ENCODE data around the gene ZNF397.
"Not testable (repeated sequence)": the region's sequence is repeated elsewhere in the genome, so short reads cannot be mapped to it uniquely, and the experiment has no call there.

ZNF397 gene

GRCh38 chr18:35240664-35241447 lies at the start of gene ZNF397:
Gene ZNF397, plus strand, starts transcription at chr18:35241034. Its CDS starts 1,437 bp downstream, at chr18:35242471.
- DNase-seq, result peak; percentile 96

- DNase-seq, result no peak
Observed at GRCh38 chr18:35191698-35192025, 49.2 kb upstream of the ZNF397 start.

DNA sequence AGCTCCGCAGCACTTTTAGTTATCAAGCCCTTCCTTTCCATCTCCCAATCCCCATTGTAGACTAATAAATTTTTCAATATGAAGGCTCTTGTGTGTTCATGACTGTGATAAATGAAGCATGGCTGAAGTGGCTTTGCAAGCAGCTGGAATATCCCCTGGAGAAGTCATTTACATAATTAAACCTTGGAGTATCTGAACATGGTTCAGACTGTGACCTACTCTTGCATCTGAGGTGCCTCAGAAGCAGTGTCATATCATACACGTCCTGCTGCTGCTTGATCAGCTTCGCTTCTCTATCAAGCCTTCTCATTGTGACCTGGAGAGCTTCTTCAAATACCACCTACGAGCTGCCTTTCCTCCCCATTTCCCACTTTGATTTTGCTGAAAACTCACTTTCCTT lies 48.4 kb upstream of the ZNF397 start:
- DNase-seq, result no peak

DNA sequence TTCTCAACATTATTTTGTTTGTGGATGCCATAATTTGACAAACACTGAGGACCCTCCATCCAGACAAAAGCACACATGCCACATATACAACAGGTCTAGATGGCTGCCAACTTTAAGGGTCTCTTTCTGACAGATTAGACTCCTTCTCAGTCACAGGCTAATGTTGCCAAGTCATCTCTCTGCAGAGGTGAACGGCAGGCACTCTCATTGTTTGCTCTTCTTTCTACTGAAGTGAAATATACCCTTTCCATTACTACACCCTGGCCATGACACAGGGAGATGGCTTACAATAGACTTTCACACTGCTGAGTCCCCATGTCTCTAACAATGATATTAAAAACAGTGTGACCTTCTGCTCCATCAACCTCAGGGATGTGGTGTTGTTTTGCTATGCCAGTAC lies 47.5 kb upstream of the ZNF397 start:
- no peak for DNase-seq

- no peak for DNase-seq
Observed at GRCh38 chr18:35197296-35197695, 43.5 kb upstream of the ZNF397 start.

- no peak for DNase-seq
Observed at GRCh38 chr18:35201256-35201931, 39.4 kb upstream of the ZNF397 start.

DNA sequence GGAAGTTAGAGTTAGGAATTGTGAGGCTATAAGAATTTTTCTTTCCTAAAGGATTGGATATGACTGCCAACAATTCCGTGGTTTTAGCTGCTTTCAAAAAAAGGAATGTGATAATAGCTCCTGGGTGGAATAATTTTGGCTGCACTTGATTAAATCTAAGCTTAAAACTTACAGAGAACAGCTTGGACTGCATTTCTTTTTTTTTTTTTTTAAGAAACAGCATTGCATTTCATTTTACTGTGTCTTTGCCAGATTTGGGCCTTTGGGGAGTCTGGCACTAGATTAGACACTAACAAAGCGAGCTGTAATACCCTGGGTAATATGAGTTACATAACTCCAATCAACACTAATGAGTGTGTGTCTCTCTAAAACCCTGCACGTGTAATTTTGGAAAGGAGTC lies 37.8 kb upstream of the ZNF397 start:
- no peak for DNase-seq

DNA sequence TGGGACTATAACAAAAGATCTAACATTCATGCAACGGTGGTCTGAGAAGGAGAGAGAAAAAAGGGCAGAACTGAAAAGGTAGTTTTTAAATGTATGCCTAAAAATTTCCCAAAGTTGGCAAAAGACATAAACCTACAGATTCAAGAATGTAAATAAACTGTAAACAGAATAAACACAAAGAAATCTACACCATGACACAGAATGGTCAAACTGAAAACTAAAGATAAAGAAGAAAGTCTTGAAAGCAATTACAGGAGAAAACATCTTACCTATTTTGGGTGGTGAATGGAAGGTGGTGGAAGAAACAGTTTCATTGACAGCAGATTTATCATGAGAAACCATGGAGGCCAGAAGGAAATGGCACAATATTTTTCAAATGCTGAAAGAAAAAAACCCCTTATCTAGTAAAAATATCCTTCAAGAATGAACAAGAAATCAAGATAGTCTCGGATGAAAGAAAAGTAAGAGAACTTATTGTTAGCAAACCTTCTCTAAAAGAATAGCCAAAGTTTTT lies 35.6 kb upstream of the ZNF397 start:
- no peak for DNase-seq

DNA sequence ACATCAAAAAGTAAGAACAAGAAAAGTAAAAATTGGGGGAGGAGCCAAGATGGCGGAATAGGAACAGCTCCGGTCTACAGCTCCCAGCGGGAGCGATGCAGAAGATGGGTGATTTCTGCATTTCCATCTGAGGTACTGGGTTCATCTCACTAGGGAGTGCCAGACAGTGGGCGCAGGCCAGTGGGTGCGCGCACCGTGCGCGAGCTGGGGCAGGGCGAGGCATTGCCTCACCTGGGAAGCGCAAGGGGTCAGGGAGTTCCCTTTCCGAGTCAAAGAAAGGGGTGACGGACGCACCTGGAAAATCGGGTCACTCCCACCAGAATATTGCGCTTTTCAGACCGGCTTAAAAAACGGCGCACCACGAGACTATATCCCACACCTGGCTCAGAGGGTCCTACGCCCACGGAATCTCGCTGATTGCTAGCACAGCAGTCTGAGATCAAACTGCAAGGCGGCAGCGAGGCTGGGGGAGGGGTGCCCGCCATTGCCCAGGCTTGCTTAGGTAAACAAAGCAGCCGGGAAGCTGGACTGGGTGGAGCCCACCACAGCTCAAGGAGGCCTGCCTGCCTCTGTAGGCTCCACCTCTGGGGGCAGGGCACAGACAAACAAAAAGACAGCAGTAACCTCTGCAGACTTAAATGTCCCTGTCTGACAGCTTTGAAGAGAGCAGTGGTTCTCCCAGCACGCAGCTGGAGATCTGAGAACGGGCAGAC lies 34.9 kb upstream of the ZNF397 start:
- not testable (repeated sequence) for DNase-seq

- DNase-seq, result no peak
Observed at GRCh38 chr18:35215026-35215425, 25.8 kb upstream of the ZNF397 start.

- DNase-seq, result not testable (repeated sequence)
Observed at GRCh38 chr18:35216611-35217010, 24.2 kb upstream of the ZNF397 start.

- DNase-seq, result not testable (repeated sequence)
Observed at GRCh38 chr18:35219331-35219730, 21.5 kb upstream of the ZNF397 start.

DNA sequence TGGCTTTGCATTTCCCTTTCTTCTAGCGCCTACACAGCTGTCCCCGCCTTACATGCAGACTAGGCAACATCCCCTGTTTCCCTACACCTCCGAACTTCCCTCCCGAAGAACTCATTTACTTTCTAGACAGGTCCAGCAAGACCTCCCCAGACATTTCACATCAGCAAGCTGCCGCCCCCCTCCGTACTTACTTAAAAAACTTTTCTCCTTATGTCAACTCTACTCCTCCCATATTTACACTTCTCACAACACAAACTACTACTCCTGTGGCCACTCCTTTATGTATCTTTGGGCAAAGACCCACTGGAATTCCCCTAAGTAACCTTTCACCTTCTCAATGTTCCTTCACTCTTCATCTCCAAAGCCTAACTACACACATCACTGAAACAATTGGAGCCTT lies 20.4 kb upstream of the ZNF397 start:
- no peak for DNase-seq

DNA sequence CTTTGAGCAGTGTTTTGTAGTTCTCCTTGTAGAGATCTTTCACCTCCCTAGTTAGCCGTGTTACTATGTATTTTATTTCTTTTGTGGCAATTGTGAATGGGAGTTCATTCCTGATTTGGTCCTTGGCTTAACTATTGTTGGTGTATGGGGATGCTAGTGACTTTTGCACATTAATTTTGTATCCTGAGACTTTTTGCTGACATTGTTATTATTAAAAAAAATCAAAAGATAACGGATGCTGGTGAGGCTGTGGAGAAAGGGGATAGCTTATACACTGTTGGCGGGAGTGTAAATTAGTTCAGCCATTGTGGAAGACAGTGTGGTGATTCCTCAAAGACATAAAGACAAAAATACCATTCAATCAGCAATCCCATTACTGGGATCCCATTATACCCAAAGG lies 17.0 kb upstream of the ZNF397 start:
- no peak for DNase-seq

DNA sequence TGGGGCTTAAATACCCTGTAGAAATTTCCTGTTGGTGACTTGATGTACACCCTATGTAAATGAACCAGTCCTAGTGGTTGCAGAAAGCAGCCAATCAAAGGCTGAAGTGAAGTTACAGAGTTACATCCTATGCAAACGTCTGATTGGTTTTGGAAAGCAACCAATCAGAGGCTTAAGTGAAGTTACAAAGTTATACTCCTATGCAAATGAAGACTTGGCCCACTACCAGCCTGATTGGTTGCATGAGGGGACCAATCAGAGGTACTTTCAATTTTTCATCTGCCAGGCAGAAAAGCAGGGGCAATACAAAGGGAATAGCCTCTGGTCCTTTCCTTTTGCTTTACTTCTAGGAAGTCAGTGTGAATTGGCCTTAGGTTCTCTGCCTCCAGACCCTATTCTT lies 13.6 kb upstream of the ZNF397 start:
- DNase-seq, result no peak

GRCh38 chr18:35231052-35231451 lies 9.8 kb upstream of the ZNF397 start:
- peak; percentile 77 for DNase-seq

GRCh38 chr18:35236571-35237363 lies 4.1 kb upstream of the ZNF397 start:
- no peak for DNase-seq

DNA sequence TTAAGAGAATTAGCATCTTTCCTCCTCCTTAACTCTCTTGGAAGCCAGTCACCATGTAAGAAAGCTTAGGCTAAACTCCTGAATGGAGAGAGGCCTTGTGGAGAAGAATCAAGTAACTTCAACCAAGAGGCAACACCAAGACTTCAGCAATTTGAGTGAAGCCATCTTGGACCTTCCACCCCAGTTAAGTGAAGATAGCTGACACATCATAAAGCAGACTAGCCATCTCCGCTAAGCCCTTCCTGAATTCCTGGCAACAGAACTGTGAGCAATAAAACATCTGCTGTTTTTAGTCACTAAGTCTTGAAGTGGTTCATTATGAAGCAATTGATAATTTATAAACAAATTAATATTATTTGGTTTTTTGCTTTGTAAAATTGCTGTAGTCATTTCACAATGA lies 1.5 kb upstream of the ZNF397 start:
- DNase-seq, result no peak

- DNase-seq, result no peak
Observed at GRCh38 chr18:35241448-35241804, 592 bp downstream of the ZNF397 start.

DNA sequence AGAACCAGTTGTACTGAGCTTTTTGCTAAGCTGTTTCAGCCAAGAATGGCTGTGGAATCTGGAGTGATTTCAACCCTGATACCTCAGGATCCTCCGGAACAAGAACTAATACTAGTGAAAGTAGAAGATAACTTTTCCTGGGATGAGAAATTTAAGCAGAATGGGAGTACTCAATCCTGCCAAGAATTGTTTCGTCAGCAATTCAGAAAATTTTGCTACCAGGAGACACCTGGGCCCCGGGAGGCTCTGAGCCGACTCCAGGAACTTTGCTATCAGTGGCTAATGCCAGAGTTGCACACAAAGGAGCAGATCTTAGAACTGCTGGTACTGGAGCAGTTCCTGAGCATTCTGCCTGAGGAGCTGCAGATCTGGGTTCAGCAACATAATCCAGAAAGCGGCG lies 1.6 kb downstream of the ZNF397 start:
- DNase-seq, result no peak

DNA sequence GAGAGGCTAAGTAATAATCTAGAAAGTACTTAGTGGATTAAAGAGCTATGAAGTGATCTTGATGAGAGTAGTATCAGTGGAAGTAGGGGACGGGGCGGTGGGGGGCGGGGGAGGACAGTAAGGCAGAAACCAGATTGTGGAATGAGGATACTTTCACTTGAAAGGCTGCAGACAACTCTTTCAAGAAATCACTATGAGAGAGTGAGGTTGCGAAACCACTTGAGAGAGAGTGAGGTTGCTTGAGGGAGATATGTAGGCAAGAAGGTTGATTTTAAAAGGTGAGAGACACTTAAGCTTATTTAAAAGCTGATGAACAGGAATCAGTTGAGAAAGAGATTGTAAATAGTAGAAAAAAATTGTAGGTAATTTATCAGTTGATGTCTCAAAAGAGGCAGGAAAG lies 3.8 kb downstream of the ZNF397 start:
- DNase-seq, result no peak

DNA sequence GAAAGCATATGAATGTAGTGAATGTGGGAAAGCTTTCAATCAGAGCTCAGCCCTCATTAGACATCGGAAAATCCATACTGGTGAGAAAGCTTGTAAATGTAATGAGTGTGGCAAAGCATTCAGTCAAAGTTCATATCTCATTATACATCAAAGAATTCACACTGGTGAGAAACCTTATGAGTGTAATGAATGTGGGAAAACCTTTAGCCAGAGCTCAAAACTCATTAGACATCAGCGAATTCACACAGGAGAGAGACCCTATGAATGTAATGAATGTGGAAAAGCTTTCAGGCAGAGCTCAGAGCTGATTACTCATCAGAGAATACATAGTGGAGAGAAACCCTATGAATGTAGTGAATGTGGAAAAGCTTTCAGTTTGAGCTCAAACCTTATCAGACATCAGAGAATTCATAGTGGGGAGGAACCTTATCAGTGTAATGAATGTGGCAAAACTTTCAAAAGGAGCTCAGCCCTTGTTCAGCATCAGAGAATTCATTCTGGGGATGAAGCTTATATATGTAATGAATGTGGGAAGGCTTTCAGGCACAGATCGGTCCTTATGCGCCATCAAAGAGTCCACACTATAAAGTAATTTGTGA lies 5.0 kb downstream of the ZNF397 start:
- DNase-seq, result no peak

DNA sequence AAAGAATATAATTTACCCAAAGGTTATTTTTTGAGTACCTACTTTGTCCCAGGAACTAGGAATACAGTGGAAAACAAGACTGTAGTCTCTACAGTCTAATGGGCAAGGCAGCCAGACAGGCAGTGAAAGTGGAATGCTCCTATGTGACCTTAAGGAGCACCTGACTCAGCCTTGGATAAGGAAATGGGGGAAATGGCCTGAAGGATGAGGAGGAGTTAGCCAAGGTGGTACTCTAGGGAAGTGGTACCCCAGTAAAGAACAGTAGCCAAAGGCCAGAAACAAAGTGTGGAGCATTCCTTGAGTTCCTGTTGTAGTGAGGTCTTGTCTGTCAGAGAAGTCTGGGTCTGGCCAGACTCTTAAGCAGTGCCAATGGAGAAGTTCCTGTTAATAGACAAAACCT lies 6.0 kb downstream of the ZNF397 start:
- DNase-seq, result no peak

Measured in activated naive CD4-positive, alpha-beta T cell treated with Interleukin-2 at 50 U/mL for 16 hours (primary cell).